Measurements from ENCODE around the gene RNASET2.
"Not testable (repeated sequence)": the region's sequence is repeated elsewhere in the genome, so short reads cannot be mapped to it uniquely, and the experiment has no call there.

The RNASET2 gene

GRCh38 chr6:166902211-166902755 lies 54.1 kb downstream of the RNASET2 start:
- DNase-seq (ENCODE audit: low read depth) = no peak

- no peak for DNase-seq (ENCODE audit: low read depth)
Measured at GRCh38 chr6:166901626-166902025, 54.7 kb downstream of the RNASET2 start.

- DNase-seq (ENCODE audit: low read depth) = no peak
Measured at GRCh38 chr6:166900956-166901607, 55.3 kb downstream of the RNASET2 start.

- DNase-seq (ENCODE audit: low read depth) = no peak
Measured at GRCh38 chr6:166900130-166900708, 56.1 kb downstream of the RNASET2 start.

- no peak for DNase-seq (ENCODE audit: low read depth)
Measured at GRCh38 chr6:166898910-166899309, 57.4 kb downstream of the RNASET2 start.

GRCh38 chr6:166894614-166895013 lies 61.7 kb downstream of the RNASET2 start:
- not testable (repeated sequence) for DNase-seq (ENCODE audit: low read depth)

- not testable (repeated sequence) for DNase-seq (ENCODE audit: low read depth)
Measured at GRCh38 chr6:166892472-166892871, 63.9 kb downstream of the RNASET2 start.

- not testable (repeated sequence) for DNase-seq (ENCODE audit: low read depth)
Measured at GRCh38 chr6:166886773-166887172, 69.6 kb downstream of the RNASET2 start.

GRCh38 chr6:166884958-166885357 lies 71.4 kb downstream of the RNASET2 start:
- not testable (repeated sequence) for DNase-seq (ENCODE audit: low read depth)

- no peak for DNase-seq (ENCODE audit: low read depth)
Measured at GRCh38 chr6:166879594-166879993, 76.8 kb downstream of the RNASET2 start.

Data from EH (cell line).